CD4-positive, alpha-beta T cell (primary cell): ENCODE data around the gene CCNI2. TPM values are rescaled to one million over a fixed set of nuclear protein-coding genes. Genes with fewer than 3 reads are reported as not detected.

Experiments
- ATAC-seq: fragments of 200-7000 bp; cut with Tn5 transposase; one replicate; pipeline ENCODE4 v1.10.0; 2022; ENCODE audit warnings: mild to moderate bottlenecking; ENCODE audit not compliant: poor library complexity
- CTCF ChIA-PET: fragments of 350-600 bp; sonication (Branson Sonifier 250); formaldehyde crosslinking; loops from one replicate; lab custom pipeline; 2021; ENCODE audit warnings: antibody characterized with exemption, inconsistent platforms; lab: Charles Lee
- POLR2A ChIA-PET: fragments of 350-600 bp; sonication (Branson Sonifier 250); formaldehyde crosslinking; loops from one replicate; lab custom pipeline; 2021; ENCODE audit warnings: antibody characterized with exemption, inconsistent platforms; lab: Charles Lee
- DNase-seq, 14 experiments: peaks; one replicate each; pipeline ENCODE4 v3.0.0-alpha.2; 2013 to 2020; ENCODE audit warnings: mixed read lengths in 2 of 14
- H3K27ac ChIP-seq, 2 donors: one replicate each; pipeline versions ENCODE4 v1.5.1 to v1.7.0; 2013; ENCODE audit warnings: low read length in 2 of 2, low read depth in 1 of 2, mild to moderate bottlenecking in 1 of 2
- H3K27me3 ChIP-seq, 2 experiments: 1 replicate in 1 of 2; 2 replicates in 1 of 2; pipeline versions ENCODE4 v1.6.1 to v1.7.0; 2013; ENCODE audit warnings: low read length in 2 of 2, control low read depth in 1 of 2, mild to moderate bottlenecking in 1 of 2, moderate library complexity in 1 of 2; ENCODE audit not compliant: insufficient read depth in 2 of 2, control insufficient read depth in 1 of 2
- H3K36me3 ChIP-seq: one replicate; pipeline ENCODE4 v1.6.1; 2013; ENCODE audit warnings: low read length, control low read depth; ENCODE audit not compliant: insufficient read depth
- H3K4me1 ChIP-seq: one replicate; pipeline ENCODE4 v1.6.1; 2013; ENCODE audit warnings: low read length, control low read depth; ENCODE audit not compliant: insufficient read depth
- H3K4me3 ChIP-seq: one replicate; pipeline ENCODE4 v1.5.1; 2013; ENCODE audit warnings: mild to moderate bottlenecking, low read length, moderate library complexity
- H3K9me3 ChIP-seq, 2 experiments: 1 replicate in 1 of 2; 2 replicates in 1 of 2; pipeline versions ENCODE4 v1.6.1 to v1.7.0; 2013; ENCODE audit warnings: low read length in 2 of 2, mild to moderate bottlenecking in 2 of 2, control low read depth in 1 of 2, moderate library complexity in 1 of 2; ENCODE audit not compliant: control insufficient read depth in 1 of 2, insufficient read depth in 1 of 2
- H3K27ac Mint-ChIP-seq: one replicate; pipeline ENCODE4 v1.8.0; 2020; ENCODE audit warnings: mixed read lengths
- H3K27me3 Mint-ChIP-seq: one replicate; pipeline ENCODE4 v1.8.0; 2021; ENCODE audit warnings: mixed read lengths
- H3K36me3 Mint-ChIP-seq: one replicate; pipeline ENCODE4 v1.8.0; 2021; ENCODE audit warnings: low read depth, mixed read lengths
- H3K4me1 Mint-ChIP-seq: one replicate; pipeline ENCODE4 v1.8.0; 2021; ENCODE audit warnings: low read depth, mixed read lengths
- H3K4me3 Mint-ChIP-seq: one replicate; pipeline ENCODE4 v1.8.0; 2020; ENCODE audit warnings: mild to moderate bottlenecking, mixed read lengths
- H3K9me3 Mint-ChIP-seq: one replicate; pipeline ENCODE4 v1.8.0; 2020; ENCODE audit warnings: mixed read lengths
- intact Hi-C, 2 experiments: fragments of 100-400 bp; cut with DNase I in 1 of 2; cut with micrococcal nuclease in 1 of 2; formaldehyde crosslinking; loops; one replicate each; pipeline versions ENCODE4 v1.15.1 to v1.9.0; 2023 to 2025; cut with DNase I, micrococcal nuclease
- total RNA-seq, 174 experiments: library from RNA in 2 of 174; stranded (reverse) in 2 of 174; gene quantifications; one replicate each; pipeline ENCODE4 v1.2.3 and lab custom pipeline; 2021 to 2026
- TF ChIP-seq, protein P1 (sequence below): fragments of 200-600 bp; IDR thresholded peaks from one replicate; pipeline ENCODE4 v1.8.0; 2022; ENCODE audit warnings: antibody characterized with exemption, mild to moderate bottlenecking

CCNI2 gene
- total RNA-seq, 2 experiments from 2014 or later, result 7.2 to 8.8 TPM

DNA sequence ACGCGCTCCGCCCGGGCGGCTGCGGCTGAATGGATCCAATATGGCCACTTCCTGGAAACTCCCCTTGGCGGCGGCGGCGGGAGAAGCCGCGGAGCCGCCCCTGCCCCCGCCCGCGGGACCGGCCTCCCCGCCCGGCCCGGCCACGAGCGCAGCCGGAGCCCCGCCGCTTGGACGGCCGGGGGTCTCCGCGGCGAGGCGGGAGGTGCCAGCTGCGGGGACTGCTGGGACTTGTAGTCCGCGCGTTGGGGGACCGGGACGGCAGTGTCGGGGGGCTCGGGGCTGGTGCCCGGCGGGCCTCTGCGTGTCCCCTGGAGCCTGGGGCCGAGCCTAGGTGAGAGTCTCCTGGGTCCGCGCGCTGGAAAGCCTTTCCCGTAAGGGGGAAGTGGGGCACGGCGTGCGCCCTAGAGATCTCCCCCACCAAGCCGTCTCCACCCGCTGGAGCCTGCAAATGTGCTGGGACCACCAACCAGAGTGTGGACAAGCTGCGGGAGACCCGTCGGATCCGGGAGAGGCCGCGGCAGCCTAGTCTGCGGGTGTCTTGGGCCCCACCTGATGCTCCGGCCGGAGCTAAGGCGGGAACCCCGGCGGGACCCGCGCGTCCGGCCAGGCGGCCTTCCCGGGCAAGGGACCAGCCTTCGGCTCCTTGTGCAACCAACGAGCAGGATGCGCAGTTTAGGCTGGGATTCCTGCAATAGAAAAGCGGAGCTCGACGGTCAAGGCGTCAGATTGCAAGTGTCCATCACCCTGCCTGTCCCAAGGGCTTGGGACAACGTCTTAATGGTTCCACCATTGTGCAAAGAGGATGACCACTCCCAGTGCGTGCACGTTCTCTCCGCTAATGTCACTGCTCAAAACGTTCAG lies 30.2 kb downstream of the CCNI2 start, which contains the start of gene SEPTIN8:
Gene SEPTIN8 (minus strand): TSS at position 31 of the 861 bp plus-strand sequence. CDS start 102 bp downstream, outside the sequence.
- no peaks in the 10 kb centered on the region for H3K9me3 ChIP-seq
- peaks cover 25% of the 10 kb centered on the region for H3K4me1 Mint-ChIP-seq
- TF ChIP-seq, protein P1, sequence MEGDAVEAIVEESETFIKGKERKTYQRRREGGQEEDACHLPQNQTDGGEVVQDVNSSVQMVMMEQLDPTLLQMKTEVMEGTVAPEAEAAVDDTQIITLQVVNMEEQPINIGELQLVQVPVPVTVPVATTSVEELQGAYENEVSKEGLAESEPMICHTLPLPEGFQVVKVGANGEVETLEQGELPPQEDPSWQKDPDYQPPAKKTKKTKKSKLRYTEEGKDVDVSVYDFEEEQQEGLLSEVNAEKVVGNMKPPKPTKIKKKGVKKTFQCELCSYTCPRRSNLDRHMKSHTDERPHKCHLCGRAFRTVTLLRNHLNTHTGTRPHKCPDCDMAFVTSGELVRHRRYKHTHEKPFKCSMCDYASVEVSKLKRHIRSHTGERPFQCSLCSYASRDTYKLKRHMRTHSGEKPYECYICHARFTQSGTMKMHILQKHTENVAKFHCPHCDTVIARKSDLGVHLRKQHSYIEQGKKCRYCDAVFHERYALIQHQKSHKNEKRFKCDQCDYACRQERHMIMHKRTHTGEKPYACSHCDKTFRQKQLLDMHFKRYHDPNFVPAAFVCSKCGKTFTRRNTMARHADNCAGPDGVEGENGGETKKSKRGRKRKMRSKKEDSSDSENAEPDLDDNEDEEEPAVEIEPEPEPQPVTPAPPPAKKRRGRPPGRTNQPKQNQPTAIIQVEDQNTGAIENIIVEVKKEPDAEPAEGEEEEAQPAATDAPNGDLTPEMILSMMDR, result no peak
- intact Hi-C loops, result no loop called here
- no peaks in the 10 kb centered on the region for H3K36me3 ChIP-seq
- peak in 9 of 14 experiments; percentile 10 to 74 (median 37) for DNase-seq
- peak; percentile 69 for ATAC-seq
- peaks cover 23% of the 10 kb centered on the region for H3K4me1 ChIP-seq
- no peaks in the 10 kb centered on the region for H3K36me3 Mint-ChIP-seq
- peak within 1 kb of the TSS; percentile 82 for H3K4me3 ChIP-seq
- H3K9me3 Mint-ChIP-seq, result no peaks in the 10 kb centered on the region
- peaks cover 10 to 22% of the 10 kb centered on the region in 2 experiments for H3K27me3 ChIP-seq
- H3K27ac ChIP-seq, result no peak within 1 kb of the TSS
- peak within 1 kb of the TSS; percentile 87 for H3K4me3 Mint-ChIP-seq
- ChIA-PET POLR2A (interaction anchor here (0.8 to 2.1 kb wide), 4 partner anchors 9 to 40 kb away, joined by 4 to 14 read pairs (median 7); partner anchors contain the start of genes CCNI2 and KIF3A), CTCF (interaction anchor here (0.7 to 0.9 kb wide), 2 partner anchors 8 to 30 kb away, joined by 3 read pairs; partner anchors contain the start of gene CCNI2)
- peak within 1 kb of the TSS; percentile 22 for H3K27ac Mint-ChIP-seq
- H3K27me3 Mint-ChIP-seq, result peaks cover 48% of the 10 kb centered on the region

GRCh38 chr5:132778129-132778528 lies 30.9 kb downstream of the CCNI2 start:
- no peak for ATAC-seq
- Histone ChIP-seq H3K9me3 (no peaks in the 10 kb centered on the region), H3K4me3 (peak overlapping the region; percentile 82), H3K4me1 (peaks cover 23% of the 10 kb centered on the region), H3K27ac (no peak overlapping the region), H3K27me3 (peaks cover 10 to 26% of the 10 kb centered on the region in 2 experiments), H3K36me3 (no peaks in the 10 kb centered on the region)
- intact Hi-C loops, result no loop called here
- peak overlapping the region; percentile 87 for H3K4me3 Mint-ChIP-seq
- ChIA-PET POLR2A (interaction anchor here (0.8 kb wide), 1 partner anchor 41 kb away, joined by 4 read pairs; the partner anchor contains the start of gene KIF3A), CTCF (interaction anchor here (0.9 kb wide), 1 partner anchor 31 kb away, joined by 3 read pairs; the partner anchor contains the start of gene CCNI2)
- peaks cover 51% of the 10 kb centered on the region for H3K27me3 Mint-ChIP-seq
- no peaks in the 10 kb centered on the region for H3K36me3 Mint-ChIP-seq
- no peaks in the 10 kb centered on the region for H3K9me3 Mint-ChIP-seq
- no peak for DNase-seq
- TF ChIP-seq, protein P1, result no peak
- H3K4me1 Mint-ChIP-seq, result peaks cover 25% of the 10 kb centered on the region
- H3K27ac Mint-ChIP-seq, result peak overlapping the region; percentile 22

- CTCF ChIA-PET, result no interaction called here
- H3K9me3 Mint-ChIP-seq, result no peaks in the 10 kb centered on the region
- intact Hi-C loops, result no loop called here
Measured at GRCh38 chr5:132778856-132779255, 31.6 kb downstream of the CCNI2 start.

More at GRCh38 chr5:132778856-132779255, 31.6 kb downstream of the CCNI2 start:
- Histone ChIP-seq H3K4me3 (no peak overlapping the region), H3K36me3 (no peaks in the 10 kb centered on the region), H3K9me3 (no peaks in the 10 kb centered on the region), H3K27me3 (peaks cover 10 to 33% of the 10 kb centered on the region in 2 experiments), H3K4me1 (peaks cover 23% of the 10 kb centered on the region), H3K27ac (no peak overlapping the region)
- POLR2A ChIA-PET, result no interaction called here
- Mint-ChIP-seq H3K27ac (no peak overlapping the region), H3K4me3 (peak overlapping the region; percentile 87), H3K4me1 (peaks cover 25% of the 10 kb centered on the region), H3K27me3 (peaks cover 55% of the 10 kb centered on the region), H3K36me3 (no peaks in the 10 kb centered on the region)
- TF ChIP-seq, protein P1, result no peak
- DNase-seq, result no peak
- ATAC-seq, result no peak
